Testis (tissue), 3 donors: ENCODE measurements around the gene ZSWIM9. TPM values are rescaled to one million over a fixed set of nuclear protein-coding genes. Genes with fewer than 3 reads are reported as not detected.

ENCODE experiments used
- DNase-seq: peaks from one replicate; pipeline ENCODE4 v3.0.0-alpha.2; 2019
- H3K27ac ChIP-seq, 2 donors: fragments of 200-600 bp; sonication (generic); one replicate each; pipeline ENCODE4 v1.5.1; 2019
- H3K27me3 ChIP-seq: fragments of 200-600 bp; sonication (generic); one replicate; pipeline ENCODE4 v1.5.1; 2019
- H3K36me3 ChIP-seq: fragments of 200-600 bp; sonication (generic); one replicate; pipeline ENCODE4 v1.5.1; 2017; ENCODE audit warnings: low read depth; ENCODE audit errors: missing control alignments
- H3K4me1 ChIP-seq: fragments of 200-600 bp; sonication (generic); one replicate; pipeline ENCODE4 v1.5.1; 2019
- H3K4me3 ChIP-seq, 2 donors: fragments of 200-600 bp; sonication (generic); one replicate each; pipeline ENCODE4 v1.5.1; 2017 to 2019
- H3K9me3 ChIP-seq: fragments of 200-600 bp; sonication (generic); one replicate; pipeline ENCODE4 v1.5.1; 2017
- CTCF ChIP-seq, 3 experiments: fragments of 450-650 bp in 2 of 3; fragments of 200-600 bp in 1 of 3; sonication (generic) in 1 of 3; IDR thresholded peaks; one replicate each; pipeline ENCODE4 v1.5.1; 2016 to 2019; ENCODE audit warnings: antibody characterized with exemption in 3 of 3, mild to moderate bottlenecking in 2 of 3, moderate library complexity in 1 of 3
- POLR2A ChIP-seq: fragments of 450-650 bp; IDR thresholded peaks from one replicate; pipeline ENCODE4 v1.6.1; 2017; ENCODE audit warnings: antibody characterized with exemption, mild to moderate bottlenecking, moderate library complexity
- WGBS, 2 donors: methylation state at CpG; one replicate each; pipeline ENCODE4 v1.1.5; 2018; 5-methylcytosine and 5-hydroxymethylcytosine counted together
- intact Hi-C: fragments of 100-400 bp; cut with DNase I; formaldehyde crosslinking; loops from one replicate; pipeline ENCODE4 v1.15.1; 2023; ENCODE audit warnings: low total_unique reads
- polyA plus RNA-seq: library from polyadenylated mRNA; stranded (reverse); fragments of 350-450 nt; fragmentation: Illumina TruSeq; extraction: RNeasy Lipid Tissue Mini Kit (QIAGEN cat#74804); gene quantifications from one replicate; pipeline ENCODE4 v1.2.3, GENCODE V29; 2014; ENCODE audit warnings: low read depth, low replicate concordance; ENCODE audit not compliant: insufficient read depth
- total RNA-seq, 2 donors: library from RNA; depleted of rRNA; stranded (reverse); fragments of >200 nt; gene quantifications; one replicate each; pipeline ENCODE4 v1.2.3, GENCODE V29; 2016

ZSWIM9 gene
- total and polyA plus RNA-seq, 3 donors from 2014 or later: 5.1 to 7.2 (median 5.8) TPM

DNA sequence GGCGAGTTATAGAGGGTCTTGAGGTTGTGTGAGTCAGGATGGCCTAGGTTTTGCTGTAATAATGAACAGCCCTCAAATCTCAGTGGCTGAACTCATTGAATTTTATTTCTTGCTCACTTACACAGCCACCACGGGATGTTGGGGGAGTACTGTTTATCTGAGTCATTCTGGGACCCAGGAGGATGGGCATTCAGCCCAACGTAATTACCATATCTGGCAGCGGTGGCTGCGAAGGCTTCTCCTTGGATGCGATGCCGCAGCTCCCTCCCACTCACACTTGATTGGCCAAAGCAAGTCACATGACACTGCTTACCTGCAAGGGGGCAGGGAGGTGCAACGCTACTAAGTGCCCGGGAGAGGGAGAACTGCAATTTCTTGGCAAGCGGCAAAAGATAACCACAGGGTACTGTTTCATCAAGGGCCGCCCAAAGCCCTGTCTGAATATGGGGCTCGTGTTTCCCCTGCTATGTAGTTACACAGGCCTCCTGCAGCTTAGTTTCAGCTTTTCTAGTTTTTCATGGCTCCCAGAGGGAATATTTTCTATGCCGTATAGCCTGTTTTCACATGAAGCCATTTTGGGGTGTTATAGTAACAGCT is 19.9 kb downstream of the ZSWIM9 start:
- WGBS, 2 donors: 54 to 61% methylated on average over 9 to 13 of the region's 13 CpGs
- H3K36me3 ChIP-seq: no peaks in the 10 kb centered on the region
- H3K9me3 ChIP-seq: no peaks in the 10 kb centered on the region
- TF ChIP-seq POLR2A (no peak), CTCF (IDR thresholded peaks at IDR 0.05) (no peak)
- peak; percentile 75 for DNase-seq
- intact Hi-C loops: no loop called here
- no peak overlapping the region for H3K27ac ChIP-seq
- no peaks in the 10 kb centered on the region for H3K27me3 ChIP-seq
- H3K4me3 ChIP-seq: no peak overlapping the region
- H3K4me1 ChIP-seq: no peaks in the 10 kb centered on the region

DNA sequence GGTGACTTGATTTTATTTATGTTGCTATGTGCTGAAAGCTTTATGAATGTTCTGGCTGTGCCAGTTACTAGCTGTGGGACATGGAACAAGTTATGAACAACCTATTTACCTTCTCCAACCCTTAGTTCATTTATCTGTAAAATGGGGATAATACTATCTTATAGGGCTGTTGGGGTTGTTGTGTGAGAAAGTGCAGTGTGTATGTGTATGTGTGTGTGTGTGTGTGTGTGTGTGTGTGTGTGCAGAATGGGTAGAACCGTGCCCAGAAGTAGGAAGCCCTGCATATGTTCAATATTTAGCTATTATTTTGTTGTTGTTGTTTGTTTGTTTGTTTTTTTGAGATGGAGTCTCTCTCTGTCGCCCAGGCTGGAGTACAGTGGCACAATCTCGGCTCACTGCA is 20.4 kb downstream of the ZSWIM9 start:
- no peak overlapping the region for H3K27ac ChIP-seq
- H3K36me3 ChIP-seq: no peaks in the 10 kb centered on the region
- H3K9me3 ChIP-seq: no peaks in the 10 kb centered on the region
- no peak for DNase-seq
- no peaks in the 10 kb centered on the region for H3K27me3 ChIP-seq
- TF ChIP-seq CTCF (IDR thresholded peaks at IDR 0.05) (no peak), POLR2A (no peak)
- no peak overlapping the region for H3K4me3 ChIP-seq
- WGBS, 2 donors: 91% methylated on average over 3 of the region's 3 CpGs
- intact Hi-C loops: no loop called here
- no peaks in the 10 kb centered on the region for H3K4me1 ChIP-seq

- no peaks in the 10 kb centered on the region for H3K9me3 ChIP-seq
- peaks cover 3% of the 10 kb centered on the region for H3K4me1 ChIP-seq
- TF ChIP-seq CTCF (IDR thresholded peaks at IDR 0.05) (no peak), POLR2A (no peak)
- 74 to 85% methylated on average over 7 of the region's 7 CpGs for WGBS, 2 donors
- no peak for DNase-seq
- intact Hi-C loops: no loop called here
- H3K36me3 ChIP-seq: no peaks in the 10 kb centered on the region
- no peak overlapping the region for H3K27ac ChIP-seq
- H3K4me3 ChIP-seq: no peak overlapping the region
- H3K27me3 ChIP-seq: no peaks in the 10 kb centered on the region
Observed at GRCh38 chr19:48192750-48193149, 22.3 kb downstream of the ZSWIM9 start.

DNA sequence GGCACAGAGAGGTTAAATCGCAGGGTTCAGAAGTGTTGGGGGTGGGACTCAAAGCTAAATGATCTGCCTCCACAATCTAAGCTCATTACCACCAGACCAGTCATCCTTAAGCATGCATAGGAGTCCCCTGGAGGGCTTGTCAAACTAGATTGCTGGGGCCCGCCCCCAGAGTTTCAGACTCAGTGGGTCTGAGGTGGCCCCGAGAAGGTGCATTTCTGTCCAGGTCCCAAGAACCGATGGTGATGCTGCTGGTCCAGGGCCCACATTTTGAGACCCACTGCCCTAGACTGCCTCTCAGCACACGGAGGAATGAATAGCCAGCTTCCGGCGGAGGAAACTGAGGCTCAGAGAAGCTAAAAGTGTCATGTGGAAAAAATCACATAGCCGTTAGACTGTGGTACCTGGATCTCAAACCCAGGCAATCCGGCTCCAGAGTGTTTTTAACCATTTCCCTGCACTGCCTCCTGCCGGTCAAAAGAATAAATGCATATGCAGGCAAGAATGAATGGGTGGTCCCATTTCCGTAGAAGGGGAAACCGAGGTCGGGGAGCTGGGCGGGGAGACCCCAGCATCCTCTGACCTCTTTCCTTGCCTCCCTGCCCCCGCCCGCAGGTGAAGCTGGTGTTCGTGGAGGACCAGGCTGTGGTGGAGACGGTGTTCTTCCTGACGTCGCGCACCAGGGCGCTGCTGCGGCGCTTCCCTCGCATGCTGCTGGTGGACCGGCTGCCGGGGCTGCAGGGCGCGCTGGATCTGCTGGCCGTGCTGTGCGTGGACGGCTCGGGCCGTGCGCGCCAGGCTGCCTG is 23.8 kb downstream of the ZSWIM9 start:
- no peak for DNase-seq
- WGBS, 2 donors: 42 to 56% methylated on average over 17 to 25 of the region's 36 CpGs
- TF ChIP-seq CTCF (IDR thresholded peaks at IDR 0.05) (peak; percentile 7 to 46 (median 32)), POLR2A (no peak)
- Histone ChIP-seq H3K27ac (no peak overlapping the region), H3K4me3 (peak overlapping the region in 1 of 2 donors; percentile 20), H3K27me3 (no peaks in the 10 kb centered on the region), H3K4me1 (peaks cover 3% of the 10 kb centered on the region), H3K36me3 (no peaks in the 10 kb centered on the region), H3K9me3 (no peaks in the 10 kb centered on the region)
- intact Hi-C loops: no loop called here
